Occipital lobe (tissue), 2 donors: ENCODE measurements around the gene OOEP. TPM values are rescaled to one million over a fixed set of nuclear protein-coding genes. Genes with fewer than 3 reads are reported as not detected.
"Not testable (repeated sequence)": the region's sequence is repeated elsewhere in the genome, so short reads cannot be mapped to it uniquely, and the experiment has no call there.

Experiments used
- DNase-seq: peaks from one replicate; lab custom pipeline; 2025; lab: John Stamatoyannopoulos, UW
- total RNA-seq: library from RNA; depleted of rRNA; stranded (reverse); fragments of >200 nt; gene quantifications from one replicate; pipeline ENCODE4 v1.2.3, GENCODE V29; 2014

Gene OOEP
- total RNA-seq, result not detected

DNA sequence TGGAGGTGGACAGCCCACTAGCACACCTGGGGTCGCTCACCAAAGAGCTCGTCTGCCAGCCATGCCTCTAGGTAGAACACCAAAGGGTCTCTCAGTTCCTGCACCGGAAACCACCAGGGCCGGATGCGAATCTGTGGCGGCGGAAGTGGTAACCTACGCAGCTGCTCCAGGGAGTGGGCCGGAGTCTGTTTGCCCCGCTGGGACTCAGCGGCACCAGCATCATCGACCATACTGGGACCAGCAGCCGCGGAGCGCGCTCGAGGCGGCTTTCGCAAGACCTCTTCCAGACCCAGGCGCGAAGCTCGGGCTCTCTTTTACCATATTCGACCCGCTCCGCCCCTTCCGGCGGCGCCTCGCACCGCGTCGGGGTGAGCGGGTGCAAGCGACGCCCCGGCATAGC is at the start of gene OOEP:
TSS of gene OOEP (minus strand) at position 335 of the 400 bp plus-strand sequence. CDS start at position 230, 105 bp downstream.
- no peak for DNase-seq

DNA sequence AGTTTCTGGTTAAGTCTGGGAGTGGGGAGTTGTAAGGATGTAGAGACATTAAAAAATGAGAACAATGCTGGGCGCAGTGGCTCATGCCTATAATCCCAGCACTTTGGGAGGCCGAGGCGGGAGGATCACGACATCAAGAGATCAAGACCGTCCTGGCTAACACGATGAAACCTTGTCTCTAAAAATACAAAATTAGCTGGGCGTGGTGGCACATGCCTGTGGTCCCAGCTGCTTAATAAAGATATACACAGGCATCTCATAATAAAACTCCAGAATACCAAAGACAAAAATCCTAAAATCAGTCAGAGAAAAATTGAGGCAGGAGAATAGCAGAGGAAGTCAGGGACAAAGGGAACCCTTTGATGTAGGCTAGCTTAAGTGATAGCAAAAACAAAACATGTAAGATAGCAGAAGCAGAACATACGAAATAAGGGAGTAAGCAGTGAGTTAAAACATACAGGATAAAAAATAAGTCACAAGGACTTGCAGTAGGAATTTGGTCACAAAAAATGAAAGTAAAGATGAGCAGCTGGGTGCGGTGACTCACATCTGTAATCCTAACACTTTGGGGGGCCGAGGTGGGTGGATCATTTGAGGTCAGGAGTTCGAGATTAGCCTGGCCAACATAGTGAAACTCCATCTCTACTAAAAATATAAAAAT is 48.5 kb upstream of the OOEP start:
- no peak for DNase-seq

DNA sequence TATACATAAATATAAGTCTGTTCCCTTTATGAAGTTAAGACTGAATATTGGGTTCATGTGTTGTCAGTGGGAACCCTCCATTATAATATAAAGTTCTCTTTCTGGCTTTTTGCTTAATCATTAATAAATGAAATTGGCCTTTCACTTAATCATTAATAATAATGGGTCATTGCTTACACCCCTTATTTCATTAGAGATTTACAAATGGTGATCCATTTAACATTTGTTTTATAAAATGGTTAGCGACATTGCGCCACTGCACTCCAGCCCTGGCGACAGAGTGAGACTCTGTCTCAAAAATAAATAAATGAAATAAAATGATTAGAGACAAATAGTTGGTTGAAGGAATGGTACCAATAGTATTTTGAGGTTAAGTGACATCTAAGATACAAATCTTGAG is 43.4 kb upstream of the OOEP start:
- no peak for DNase-seq

DNA sequence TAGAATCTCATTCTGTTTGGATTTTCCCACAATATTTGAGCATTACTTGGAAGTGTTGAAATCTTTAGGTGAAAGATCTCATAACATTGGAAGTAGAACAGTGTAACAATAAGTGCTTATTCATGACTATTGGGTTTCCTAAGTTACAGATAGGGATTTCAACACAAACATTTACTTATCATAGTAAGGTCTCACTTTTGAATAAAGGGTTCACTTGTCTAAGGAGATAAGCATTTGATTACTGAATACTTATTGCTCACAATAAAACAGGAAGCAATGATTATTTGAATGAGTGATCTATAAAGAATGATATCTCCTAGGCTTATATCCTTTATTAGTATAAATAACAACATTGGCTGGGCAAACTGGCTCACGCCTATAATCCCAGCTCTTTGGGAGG is 39.7 kb upstream of the OOEP start:
- no peak for DNase-seq

DNA sequence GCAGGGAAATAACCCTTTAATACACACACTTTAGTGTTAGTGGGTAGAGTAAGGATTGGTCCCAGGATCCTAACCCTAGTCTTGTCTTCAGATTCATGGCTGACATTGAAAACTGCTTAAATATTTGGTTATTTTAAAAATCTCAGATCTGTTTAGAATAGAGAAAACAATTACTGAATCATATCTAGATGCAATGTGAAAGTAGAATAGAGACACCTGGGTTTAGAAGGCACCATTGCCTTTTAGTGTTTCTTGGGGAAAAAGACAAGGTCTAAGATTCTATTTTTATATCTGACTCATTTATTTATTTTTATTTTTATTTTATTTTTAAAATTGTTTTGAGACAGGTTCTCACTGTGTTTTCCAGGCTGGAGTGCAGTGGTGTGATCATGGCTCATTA is 31.0 kb upstream of the OOEP start:
- DNase-seq, result no peak

DNA sequence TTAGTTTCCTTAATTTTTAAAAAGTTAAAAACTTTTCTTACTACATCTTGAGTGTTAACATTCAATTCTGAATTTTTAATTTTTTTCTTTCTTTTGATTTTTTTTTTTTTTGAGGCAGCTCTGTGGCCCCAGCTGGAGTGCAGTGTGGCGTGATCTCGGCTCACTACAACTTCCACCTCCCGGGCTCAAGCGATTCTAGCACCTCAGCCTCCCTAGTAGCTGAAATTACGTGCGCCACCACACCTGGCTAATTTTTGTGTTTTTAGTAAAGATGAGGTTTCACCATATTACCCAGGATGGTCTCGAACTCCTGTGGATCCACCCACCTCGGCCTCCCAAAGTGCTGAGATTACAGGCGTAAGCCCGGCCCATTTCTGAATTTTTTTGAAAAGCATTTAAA is 26.2 kb upstream of the OOEP start:
- DNase-seq, result no peak

DNA sequence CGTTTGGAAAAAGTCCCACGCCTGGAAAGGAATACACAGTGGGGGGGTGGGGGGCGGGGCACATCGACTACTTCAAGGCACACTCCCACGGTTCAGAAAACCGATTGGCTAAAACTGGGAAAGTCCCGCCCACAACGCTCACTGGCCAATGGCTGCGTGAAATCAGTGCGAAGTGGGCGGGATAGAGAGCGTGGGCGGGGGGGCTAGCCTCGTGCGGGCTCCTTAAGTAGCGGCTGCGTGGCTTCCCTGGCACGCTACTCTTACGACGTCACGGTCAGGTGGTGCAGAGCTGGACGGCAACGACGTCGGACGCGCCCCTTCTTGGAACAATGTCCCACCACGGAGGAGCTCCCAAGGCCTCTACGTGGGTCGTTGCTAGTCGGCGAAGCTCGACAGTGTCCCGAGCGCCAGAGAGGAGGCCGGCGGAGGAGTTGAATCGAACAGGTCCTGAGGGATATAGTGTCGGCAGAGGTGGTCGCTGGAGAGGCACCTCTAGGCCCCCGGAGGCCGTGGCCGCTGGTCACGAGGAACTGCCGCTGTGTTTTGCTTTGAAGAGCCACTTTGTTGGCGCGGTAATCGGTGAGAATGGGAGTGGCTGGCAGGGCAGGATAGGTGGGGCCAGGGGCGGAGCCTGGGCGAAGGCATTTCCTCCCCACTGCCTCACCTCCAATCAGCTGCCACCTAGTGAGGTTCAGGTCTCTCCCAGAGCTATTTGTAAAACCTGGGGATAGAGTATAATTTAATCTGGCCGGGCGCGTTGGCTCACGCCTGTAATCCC is 25.1 kb upstream of the OOEP start, which contains the start of gene DDX43:
TSS of gene DDX43 (plus strand) at position 252 of the 778 bp plus-strand sequence. CDS start at position 330, 78 bp downstream.
- DNase-seq, result no peak

DNA sequence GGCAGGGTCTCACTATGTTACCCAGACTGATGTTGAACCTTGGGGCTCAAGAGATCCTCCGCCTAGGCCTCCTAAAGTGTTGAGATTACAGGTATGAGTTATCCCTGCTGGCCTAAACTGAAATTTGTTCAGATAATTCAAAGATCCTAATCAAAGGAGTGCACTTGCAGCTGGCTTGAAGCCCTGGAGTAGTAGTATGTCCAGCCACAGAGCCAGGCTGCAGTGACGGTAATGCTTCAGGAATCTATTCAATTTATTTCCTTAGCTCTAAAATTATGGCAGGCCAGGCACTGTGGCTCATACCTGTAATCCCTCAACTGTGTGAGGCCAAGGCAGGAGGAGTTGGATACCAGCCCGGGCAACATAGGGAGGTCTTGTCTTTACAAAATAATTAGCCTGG is 23.6 kb upstream of the OOEP start:
- DNase-seq, result no peak

GRCh38 chr6:73392188-73392587 is 22.5 kb upstream of the OOEP start:
- DNase-seq, result not testable (repeated sequence)

GRCh38 chr6:73391675-73392074 is 22.0 kb upstream of the OOEP start:
- no peak for DNase-seq

GRCh38 chr6:73389854-73390253 is 20.2 kb upstream of the OOEP start:
- DNase-seq, result no peak

GRCh38 chr6:73388800-73389512 is 19.3 kb upstream of the OOEP start:
- no peak for DNase-seq

GRCh38 chr6:73388433-73388799 is 18.7 kb upstream of the OOEP start:
- no peak for DNase-seq

DNA sequence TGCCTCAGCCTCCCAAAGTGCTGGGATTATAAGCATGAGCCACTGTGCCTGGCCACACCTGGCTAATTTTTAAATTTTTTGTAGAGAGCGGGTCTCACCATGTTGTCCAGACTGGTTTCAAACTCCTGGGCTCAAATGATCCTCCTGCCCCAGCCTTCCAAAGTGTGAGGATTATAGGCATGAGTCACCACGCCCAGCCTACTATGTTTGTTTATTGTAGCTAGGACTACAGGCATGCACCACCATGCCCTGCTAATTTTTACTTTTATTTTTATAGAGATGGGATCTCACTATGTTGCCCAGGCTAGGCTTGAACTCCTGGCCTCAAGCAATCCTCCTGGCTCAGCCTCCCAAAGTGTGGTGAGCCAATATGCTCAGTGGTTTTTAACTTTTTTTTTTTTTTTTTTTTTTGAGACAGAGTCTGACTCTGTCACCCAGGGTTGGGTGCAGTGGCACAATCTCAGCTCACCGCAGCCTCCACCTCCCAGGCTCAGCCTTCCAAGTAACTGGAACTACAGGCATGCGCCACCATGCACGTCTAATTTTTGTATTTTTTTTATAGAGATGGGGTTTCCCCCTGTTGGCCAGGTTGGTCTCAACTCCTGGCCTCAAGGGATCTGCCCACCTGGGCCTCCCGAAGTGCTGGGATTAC is 12.9 kb upstream of the OOEP start:
- no peak for DNase-seq

DNA sequence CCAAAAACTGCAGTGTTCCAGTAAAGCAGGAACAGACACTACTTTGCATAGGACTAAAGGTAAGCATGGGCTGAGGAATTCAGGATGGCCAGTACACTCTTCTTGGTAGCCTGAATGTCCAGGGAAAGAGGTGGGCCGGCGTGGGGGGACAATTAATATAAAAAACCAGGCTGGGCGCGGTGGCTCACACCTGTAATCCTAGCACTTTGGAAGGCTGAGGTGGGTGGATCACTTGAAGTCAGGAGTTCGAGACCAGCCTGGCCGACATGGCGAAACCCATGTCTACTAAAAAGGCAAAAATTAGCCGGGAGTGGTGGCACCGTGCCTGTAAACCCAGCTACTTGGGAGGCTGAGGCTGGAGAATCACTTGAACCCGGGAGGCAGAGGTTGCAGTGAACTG is 11.8 kb upstream of the OOEP start:
- not testable (repeated sequence) for DNase-seq

DNA sequence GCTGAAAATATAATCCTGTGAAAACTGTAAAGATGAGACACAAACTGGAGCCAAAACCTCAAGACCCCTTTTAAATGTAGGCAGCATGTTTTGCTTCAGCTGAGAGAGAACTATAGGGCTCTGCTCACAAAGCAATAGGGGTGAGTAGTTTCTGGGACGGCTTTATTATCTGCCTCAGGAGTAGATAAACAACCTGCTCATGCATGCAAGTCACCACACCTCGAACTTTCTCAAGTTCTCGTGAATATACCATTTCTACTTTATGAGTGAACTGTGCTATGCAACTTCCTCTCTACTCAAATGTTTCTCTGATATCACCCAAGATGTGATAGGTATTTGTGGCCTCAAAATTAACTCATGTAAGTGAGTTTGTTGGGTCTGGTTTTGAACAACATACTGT is 7.5 kb upstream of the OOEP start:
- DNase-seq, result no peak

GRCh38 chr6:73375216-73375615 is 5.5 kb upstream of the OOEP start:
- DNase-seq, result no peak

- DNase-seq, result no peak
Observed at GRCh38 chr6:73372516-73372915, 2.8 kb upstream of the OOEP start.

DNA sequence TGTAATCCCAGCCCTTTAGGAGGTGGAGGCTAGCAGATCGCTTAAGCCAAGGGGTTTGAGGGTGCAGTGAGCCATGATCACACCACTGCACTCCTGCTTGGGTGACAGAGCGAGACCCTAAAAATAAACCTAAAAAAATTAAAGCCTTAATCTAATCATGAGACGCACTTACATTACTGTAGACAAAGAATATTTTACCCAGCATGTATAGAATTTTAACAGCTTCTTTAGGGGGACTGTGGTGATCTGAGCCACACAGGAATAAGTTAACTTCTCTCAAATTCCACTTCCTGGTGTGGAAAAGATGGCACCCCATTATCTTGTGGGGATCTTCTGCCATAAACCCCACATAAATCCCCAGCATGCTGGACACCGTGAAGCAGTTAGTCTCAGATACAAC is 2.3 kb upstream of the OOEP start:
- DNase-seq, result no peak

DNA sequence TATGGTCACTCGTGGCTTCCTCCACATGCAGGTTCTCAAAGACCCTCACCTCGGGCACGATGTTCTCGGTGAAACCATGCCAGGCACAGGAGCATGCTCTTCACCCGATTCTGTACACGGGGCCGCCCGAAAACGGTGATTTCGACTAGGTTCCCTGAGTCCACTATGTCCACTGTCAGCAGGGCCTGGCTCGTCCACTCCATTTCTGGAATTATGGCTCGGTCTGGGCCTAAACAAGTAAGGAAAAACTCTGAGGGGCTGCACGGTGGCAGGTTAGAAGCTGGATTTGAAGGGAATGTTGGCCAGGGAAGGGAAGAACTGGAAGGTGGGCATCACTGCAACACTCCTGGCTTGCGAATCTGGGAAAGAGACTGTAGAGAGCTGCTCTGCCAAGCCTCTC is 540 bp downstream of the OOEP start:
- no peak for DNase-seq

GRCh38 chr6:73368675-73369074 is 1.0 kb downstream of the OOEP start:
- DNase-seq, result no peak

DNA sequence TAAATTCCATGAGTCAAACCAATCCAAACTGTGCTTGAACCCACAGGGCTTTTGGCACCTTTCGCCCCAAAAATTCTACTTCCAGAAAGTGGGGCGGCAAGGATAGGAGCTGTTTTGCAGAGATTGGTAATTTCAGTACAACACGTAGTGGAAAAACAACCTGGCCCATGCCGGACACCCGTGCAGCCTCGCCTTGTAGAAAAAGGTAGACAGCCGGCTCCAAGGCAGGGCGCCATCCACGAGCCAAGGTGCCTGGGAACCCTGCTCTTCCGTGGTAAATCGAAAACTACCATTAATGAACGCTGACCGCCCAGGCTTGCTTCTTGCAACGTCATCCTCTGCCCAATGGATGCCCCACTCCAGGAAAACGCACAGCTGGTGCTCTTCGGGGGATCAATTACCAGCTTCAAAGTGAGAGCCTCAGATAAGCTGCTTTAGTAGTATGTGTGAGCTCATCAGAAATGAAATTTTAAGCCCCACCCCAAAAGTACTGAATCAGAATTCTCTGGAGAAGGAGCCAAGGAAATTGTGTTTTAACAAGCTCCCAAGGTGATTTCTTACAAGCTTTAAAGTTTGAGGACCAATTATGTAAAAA is 1.8 kb downstream of the OOEP start:
- DNase-seq, result no peak
